Cerebellar cortex (tissue), 1 donor: ENCODE measurements around the gene CD83.

Source experiments
- DNase-seq: peaks from one replicate; pipeline ENCODE4 v3.0.0-alpha.2; 2015; ENCODE audit warnings: low spot score

The CD83 gene

GRCh38 chr6:14091339-14091978 is 26.1 kb upstream of the CD83 start:
- DNase-seq: no peak

- DNase-seq: no peak
Measured at GRCh38 chr6:14092316-14092715, 25.3 kb upstream of the CD83 start.

- peak; percentile 97 for DNase-seq
Measured at GRCh38 chr6:14092838-14093789, 24.5 kb upstream of the CD83 start.

DNA sequence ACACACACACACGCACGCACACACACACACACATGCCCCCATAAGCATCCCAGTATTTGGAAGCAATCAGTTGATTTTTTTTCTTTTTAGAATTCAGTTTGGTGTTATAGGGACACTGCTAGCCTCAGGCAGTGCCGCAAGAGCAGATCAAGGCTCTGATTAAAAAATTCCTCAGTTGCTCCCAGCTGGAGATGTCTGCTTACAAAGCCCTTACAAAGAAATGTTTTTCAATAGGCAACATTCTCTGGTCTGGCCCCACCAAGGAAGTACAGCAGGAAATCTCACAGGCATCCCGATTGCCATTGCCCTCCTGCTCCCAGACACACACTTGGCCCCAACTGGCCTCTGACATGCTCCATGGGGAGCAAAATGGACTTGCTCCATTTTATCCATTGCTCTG is 22.9 kb upstream of the CD83 start:
- DNase-seq: no peak

- DNase-seq: no peak
Measured at GRCh38 chr6:14095437-14095836, 22.1 kb upstream of the CD83 start.

DNA sequence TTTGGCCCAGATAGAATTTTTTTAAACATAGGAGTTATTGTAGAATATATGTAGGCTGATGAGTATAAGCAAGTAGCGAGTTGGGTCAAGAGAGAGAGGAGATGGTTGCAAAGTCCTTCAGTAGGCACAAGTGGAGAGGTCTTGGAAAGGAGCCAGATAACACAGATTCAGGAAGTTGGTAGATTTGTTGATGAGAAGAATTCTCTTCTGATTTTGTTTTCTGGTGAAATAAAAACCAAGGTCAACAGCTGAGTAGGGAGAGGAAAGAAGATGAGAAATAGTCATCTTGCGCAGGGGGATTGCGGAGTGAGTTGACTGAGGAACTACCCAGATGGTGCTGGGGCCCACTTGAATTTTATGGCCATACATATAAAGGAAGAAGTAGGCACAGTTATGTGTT is 17.4 kb upstream of the CD83 start:
- no peak for DNase-seq

DNA sequence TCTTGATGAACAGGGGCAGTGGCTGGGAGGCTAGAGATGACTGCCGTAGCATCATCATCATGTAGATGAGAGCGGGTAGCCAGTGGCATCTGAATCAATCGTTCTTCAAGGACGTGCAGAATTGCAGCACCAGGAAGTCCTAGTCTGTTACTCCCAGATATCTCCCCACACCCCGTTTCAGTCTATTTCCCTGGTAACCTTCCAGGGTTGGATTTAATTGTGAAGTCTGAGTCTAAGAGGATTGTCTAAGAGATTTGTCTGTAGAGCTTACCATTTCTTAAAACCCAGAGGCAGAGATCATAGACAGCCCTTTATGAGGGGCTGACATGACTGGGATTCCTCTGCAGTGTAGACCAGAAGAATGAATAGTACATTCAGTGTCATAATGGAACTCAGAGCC is 16.6 kb upstream of the CD83 start:
- DNase-seq: no peak

DNA sequence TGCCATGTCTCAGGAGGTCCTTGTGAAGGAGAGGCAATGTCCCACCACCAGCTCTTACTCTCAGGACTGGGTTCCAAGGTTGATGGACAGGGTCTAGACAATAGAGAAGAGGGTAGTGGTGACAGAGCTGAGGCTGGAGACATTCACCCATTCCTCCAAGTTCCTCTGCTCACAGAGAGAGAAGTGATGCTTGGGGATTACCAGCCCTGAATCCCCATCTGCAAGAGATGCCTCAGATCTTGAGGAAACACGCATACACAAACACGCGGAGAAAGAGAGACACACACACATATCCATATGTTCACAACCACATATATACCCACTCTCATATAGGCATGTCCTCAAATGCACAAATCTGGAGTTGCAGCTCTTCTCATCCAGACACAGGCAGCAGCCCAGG is 15.2 kb upstream of the CD83 start:
- no peak for DNase-seq

- no peak for DNase-seq
Measured at GRCh38 chr6:14105547-14105946, 12.0 kb upstream of the CD83 start.

GRCh38 chr6:14107000-14107399 is 10.6 kb upstream of the CD83 start:
- DNase-seq: no peak

DNA sequence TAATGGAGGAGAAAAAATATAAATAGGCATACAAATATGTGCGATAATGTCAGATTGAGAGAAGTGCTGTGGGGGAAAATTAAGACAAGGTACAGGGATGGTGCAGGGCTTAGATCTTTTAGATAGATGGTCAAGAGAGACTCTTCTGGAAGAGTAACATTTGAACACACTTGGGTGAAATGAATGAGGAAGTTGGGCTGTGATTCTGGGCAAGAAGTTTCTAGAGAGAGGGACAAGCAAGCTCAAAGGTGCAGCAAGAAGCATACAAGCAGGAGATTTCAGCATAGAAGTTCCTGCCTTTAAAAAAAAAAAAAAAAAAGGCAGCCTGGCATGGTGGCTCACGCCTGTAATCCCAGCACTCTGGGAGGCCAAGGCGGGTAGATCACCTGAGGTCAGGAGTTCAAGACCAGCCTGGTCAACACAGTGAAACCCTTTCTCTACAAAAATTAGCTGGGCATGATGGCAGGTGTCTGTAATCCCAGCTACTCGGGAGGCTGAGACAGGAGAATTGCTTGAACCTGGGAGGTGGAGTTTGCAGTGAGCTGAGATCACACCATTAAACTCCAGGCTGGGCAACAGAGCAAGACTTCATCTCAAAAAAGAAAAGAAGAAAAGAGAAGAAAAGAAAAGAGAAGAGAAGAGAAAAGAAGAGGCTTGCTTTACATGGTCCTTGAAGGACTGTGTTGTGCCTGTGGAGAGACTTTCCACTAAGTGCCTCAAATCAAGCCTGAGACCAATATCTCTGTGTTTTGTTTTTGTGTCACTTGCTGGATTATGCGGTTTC is 9.7 kb upstream of the CD83 start:
- no peak for DNase-seq

- no peak for DNase-seq
Measured at GRCh38 chr6:14108571-14109410, 8.8 kb upstream of the CD83 start.

GRCh38 chr6:14109411-14109826 is 8.2 kb upstream of the CD83 start:
- DNase-seq: no peak

- DNase-seq: no peak
Measured at GRCh38 chr6:14110001-14110818, 7.4 kb upstream of the CD83 start.

DNA sequence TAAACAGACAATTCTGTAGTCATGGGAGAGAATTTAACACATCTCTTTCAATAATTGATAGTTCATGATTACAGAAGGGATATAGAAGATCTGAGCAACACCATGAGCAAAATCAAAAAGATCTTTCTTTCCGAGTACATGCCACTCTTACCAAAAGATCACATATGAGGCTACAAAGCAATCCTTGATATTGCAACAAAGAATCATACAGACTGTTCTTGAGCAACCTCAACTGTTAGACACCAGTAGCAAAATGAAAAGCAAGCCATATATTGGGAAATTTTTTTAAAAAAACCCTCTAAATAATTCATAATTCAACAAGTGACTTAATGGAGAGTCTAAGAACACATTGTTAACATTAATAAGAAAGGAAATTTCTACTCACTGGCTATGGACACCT is 3.6 kb upstream of the CD83 start:
- DNase-seq: no peak

DNA sequence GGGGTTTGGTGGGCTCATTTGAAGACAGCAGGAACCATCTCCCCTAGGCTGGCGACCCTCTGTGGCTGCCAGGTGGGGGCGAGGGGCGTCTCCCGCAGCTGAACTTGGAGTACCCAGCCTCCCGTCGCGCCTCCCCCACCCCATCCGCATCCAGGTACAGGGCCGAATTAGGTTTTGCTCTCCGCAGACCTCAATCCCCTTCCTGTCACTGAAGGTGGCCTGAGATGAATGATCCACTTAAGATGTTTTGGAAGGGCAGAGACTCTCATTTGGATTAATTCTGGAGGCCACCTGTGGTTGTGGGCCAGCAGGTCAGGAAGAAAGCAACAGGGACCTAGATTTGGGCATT is 493 bp downstream of the CD83 start:
- no peak for DNase-seq

DNA sequence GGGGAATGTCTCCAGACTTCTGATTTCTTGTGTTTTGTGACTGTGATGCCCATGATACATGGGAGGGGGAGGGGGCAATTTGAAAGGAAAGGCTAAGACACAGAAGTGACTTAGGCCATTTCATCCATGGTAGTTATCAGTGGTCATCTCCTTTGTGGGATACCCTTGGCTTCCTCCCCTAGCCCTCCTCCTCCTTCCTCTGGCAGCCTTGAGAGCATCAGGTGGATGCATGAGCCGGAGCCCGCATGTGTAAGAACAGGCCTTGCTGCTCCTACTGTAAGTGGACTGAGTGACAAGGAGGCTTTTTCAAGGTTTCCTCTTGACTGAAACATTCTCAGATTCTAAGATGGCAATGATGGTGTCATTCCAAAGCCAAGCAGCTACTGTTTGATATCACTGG is 874 bp downstream of the CD83 start:
- peak; percentile 52 for DNase-seq

- DNase-seq: no peak
Measured at GRCh38 chr6:14119784-14120183, 2.2 kb downstream of the CD83 start.

GRCh38 chr6:14120546-14120945 is 3.0 kb downstream of the CD83 start:
- DNase-seq: no peak

GRCh38 chr6:14121936-14122344 is 4.4 kb downstream of the CD83 start:
- DNase-seq: no peak
